SU-DHL-6 (cell line): ENCODE results near the gene MERTK.

Experiments used
- H2AFZ ChIP-seq: fragments of 200-600 bp; sonication (generic); 2 replicates; pipeline ENCODE4 v1.6.1; 2014; ENCODE audit warnings: low read depth, mild to moderate bottlenecking, moderate library complexity, mixed read lengths, antibody characterized with exemption, low read length; ENCODE audit not compliant: severe bottlenecking
- H3F3A ChIP-seq: fragments of 200-600 bp; shearing (Covaris generic); 2 replicates; pipeline ENCODE4 v1.6.0; 2016; ENCODE audit warnings: antibody characterized with exemption, mild to moderate bottlenecking; ENCODE audit not compliant: insufficient read depth
- H3K27ac ChIP-seq: fragments of 200-600 bp; sonication (generic); 2 replicates; pipeline ENCODE4 v1.5.1; 2016; ENCODE audit warnings: low read depth, mild to moderate bottlenecking, low read length, moderate library complexity, mixed read lengths
- H3K27me3 ChIP-seq: fragments of 200-600 bp; sonication (generic), shearing (Covaris generic); 2 replicates; pipeline ENCODE4 v1.6.0; 2014; ENCODE audit warnings: mild to moderate bottlenecking, low read length
- H3K36me3 ChIP-seq: fragments of 200-600 bp; sonication (generic); 2 replicates; pipeline ENCODE4 v1.6.1; 2014; ENCODE audit warnings: mild to moderate bottlenecking, low read length, mixed read lengths
- H3K4me2 ChIP-seq: fragments of 300-600, 200-600 bp; shearing (Covaris generic), sonication (generic); 2 replicates; pipeline ENCODE4 v1.6.0; 2014; ENCODE audit warnings: low read length, low read depth, mild to moderate bottlenecking; ENCODE audit not compliant: poor library complexity, severe bottlenecking
- H3K4me3 ChIP-seq: fragments of 200-600 bp; sonication (generic); 2 replicates; pipeline ENCODE4 v1.5.1; 2014; ENCODE audit warnings: antibody characterized with exemption, low read length, mild to moderate bottlenecking, mixed read lengths; ENCODE audit not compliant: insufficient read depth, poor library complexity, severe bottlenecking
- H3K79me2 ChIP-seq: fragments of 200-600 bp; sonication (generic); 2 replicates; pipeline ENCODE4 v1.6.1; 2014; ENCODE audit warnings: mild to moderate bottlenecking, low read length, moderate library complexity; ENCODE audit not compliant: insufficient read depth
- H3K9ac ChIP-seq: fragments of 200-600 bp; sonication (generic); 2 replicates; pipeline ENCODE4 v1.7.0; 2014; ENCODE audit warnings: mild to moderate bottlenecking, low read length
- H3K9me2 ChIP-seq: fragments of 200-600 bp; sonication (generic); replicated peaks from 2 replicates; pipeline ENCODE4 v1.6.1; 2014; ENCODE audit warnings: low read length; ENCODE audit not compliant: insufficient read depth
- H3K9me3 ChIP-seq: fragments of 200-600 bp; sonication (generic); 2 replicates; pipeline ENCODE4 v1.6.1; 2014; ENCODE audit warnings: low read length, mixed read lengths; ENCODE audit not compliant: insufficient read depth
- H4K20me1 ChIP-seq: fragments of 200-600 bp; sonication (generic); 2 replicates; pipeline ENCODE4 v1.6.1; 2014; ENCODE audit warnings: low read depth, mild to moderate bottlenecking, antibody characterized with exemption, low read length, moderate library complexity, mixed read lengths
- CTCF ChIP-seq: fragments of 200-600 bp; sonication (generic); IDR thresholded peaks from one replicate; pipeline ENCODE4 v1.5.1; 2017; ENCODE audit warnings: antibody characterized with exemption, mild to moderate bottlenecking, low read length, moderate library complexity; ENCODE audit not compliant: insufficient read depth, poor library complexity, severe bottlenecking
- EZH2phosphoT487 ChIP-seq: fragments of 200-600 bp; sonication (generic), shearing (Covaris generic); conservative IDR thresholded peaks from 2 replicates; pipeline ENCODE4 v1.6.1; 2018; ENCODE audit warnings: mild to moderate bottlenecking, antibody characterized with exemption, low read length, moderate library complexity, mixed read lengths

MERTK gene

GRCh38 chr2:112021781-112022231 is 123.4 kb downstream of the MERTK start:
- no peaks in the 10 kb centered on the region for H3K36me3 ChIP-seq
- no peaks in the 10 kb centered on the region for H4K20me1 ChIP-seq
- no peak overlapping the region for H3K27ac ChIP-seq
- H3K4me2 ChIP-seq, result no peak overlapping the region
- H2AFZ ChIP-seq, result no peak overlapping the region
- H3K4me3 ChIP-seq, result no peak overlapping the region
- no peak overlapping the region for H3K9ac ChIP-seq
- no peaks in the 10 kb centered on the region for H3K9me2 ChIP-seq
- TF ChIP-seq CTCF (no peak), EZH2phosphoT487 (no peak)
- H3K27me3 ChIP-seq, result no peaks in the 10 kb centered on the region
- H3K79me2 ChIP-seq, result no peaks in the 10 kb centered on the region
- H3K9me3 ChIP-seq, result no peaks in the 10 kb centered on the region
- no peaks in the 10 kb centered on the region for H3F3A ChIP-seq

GRCh38 chr2:112023707-112024106 is 125.3 kb downstream of the MERTK start:
- Histone ChIP-seq H3K9me3 (no peaks in the 10 kb centered on the region), H3K4me3 (no peak overlapping the region), H3K27me3 (no peaks in the 10 kb centered on the region), H3K36me3 (no peaks in the 10 kb centered on the region), H3K79me2 (no peaks in the 10 kb centered on the region), H3K4me2 (no peak overlapping the region), H3K27ac (no peak overlapping the region), H4K20me1 (no peaks in the 10 kb centered on the region), H2AFZ (no peak overlapping the region), H3K9ac (no peak overlapping the region), H3K9me2 (no peaks in the 10 kb centered on the region), H3F3A (no peaks in the 10 kb centered on the region)
- TF ChIP-seq CTCF (no peak), EZH2phosphoT487 (no peak)

- Histone ChIP-seq H3K27me3 (no peaks in the 10 kb centered on the region), H3K4me2 (no peak overlapping the region), H3K27ac (no peak overlapping the region), H3F3A (no peaks in the 10 kb centered on the region), H4K20me1 (no peaks in the 10 kb centered on the region), H3K79me2 (no peaks in the 10 kb centered on the region), H3K9me3 (no peaks in the 10 kb centered on the region), H3K4me3 (no peak overlapping the region), H2AFZ (no peak overlapping the region), H3K9me2 (no peaks in the 10 kb centered on the region), H3K9ac (no peak overlapping the region), H3K36me3 (no peaks in the 10 kb centered on the region)
- TF ChIP-seq CTCF (no peak), EZH2phosphoT487 (no peak)
Measured at GRCh38 chr2:112024231-112024630, 125.8 kb downstream of the MERTK start.
